Measurements from ENCODE around the gene PIK3R1.

GRCh38 chr5:68225188-68225910 lies 9.8 kb downstream of the PIK3R1 start:
- TF ChIP-seq, protein P1, sequence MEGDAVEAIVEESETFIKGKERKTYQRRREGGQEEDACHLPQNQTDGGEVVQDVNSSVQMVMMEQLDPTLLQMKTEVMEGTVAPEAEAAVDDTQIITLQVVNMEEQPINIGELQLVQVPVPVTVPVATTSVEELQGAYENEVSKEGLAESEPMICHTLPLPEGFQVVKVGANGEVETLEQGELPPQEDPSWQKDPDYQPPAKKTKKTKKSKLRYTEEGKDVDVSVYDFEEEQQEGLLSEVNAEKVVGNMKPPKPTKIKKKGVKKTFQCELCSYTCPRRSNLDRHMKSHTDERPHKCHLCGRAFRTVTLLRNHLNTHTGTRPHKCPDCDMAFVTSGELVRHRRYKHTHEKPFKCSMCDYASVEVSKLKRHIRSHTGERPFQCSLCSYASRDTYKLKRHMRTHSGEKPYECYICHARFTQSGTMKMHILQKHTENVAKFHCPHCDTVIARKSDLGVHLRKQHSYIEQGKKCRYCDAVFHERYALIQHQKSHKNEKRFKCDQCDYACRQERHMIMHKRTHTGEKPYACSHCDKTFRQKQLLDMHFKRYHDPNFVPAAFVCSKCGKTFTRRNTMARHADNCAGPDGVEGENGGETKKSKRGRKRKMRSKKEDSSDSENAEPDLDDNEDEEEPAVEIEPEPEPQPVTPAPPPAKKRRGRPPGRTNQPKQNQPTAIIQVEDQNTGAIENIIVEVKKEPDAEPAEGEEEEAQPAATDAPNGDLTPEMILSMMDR (IDR thresholded peaks at IDR 0.05), result no peak
- no peak for TF ChIP-seq POLR2A (IDR thresholded peaks at IDR 0.05)
